DOHH2 (cell line): Measurements from ENCODE around the gene ADAMTSL5.

Experiments used
- CTCF ChIP-seq: fragments of 200-600 bp; sonication (generic); IDR thresholded peaks from one replicate; pipeline ENCODE4 v1.5.1; 2014; ENCODE audit warnings: antibody characterized with exemption, mild to moderate bottlenecking, low read depth, low read length; ENCODE audit not compliant: poor library complexity, severe bottlenecking
- EZH2phosphoT487 ChIP-seq: fragments of 200-600 bp; sonication (generic); IDR thresholded peaks from 2 replicates; pipeline ENCODE4 v1.6.1; 2017; ENCODE audit warnings: borderline replicate concordance, mild to moderate bottlenecking, antibody characterized with exemption, low read length, moderate library complexity, mixed read lengths

- no peak for TF ChIP-seq EZH2phosphoT487
- TF ChIP-seq CTCF, result no peak
Observed at GRCh38 chr19:1461862-1462261, 51.0 kb downstream of the ADAMTSL5 start.
